Neural progenitor cell (in vitro differentiated cells): ENCODE results near the gene ASTN2.

ENCODE experiments used
- CTCF ChIP-seq: fragments of 200-600 bp; sonication (generic); IDR thresholded peaks from 2 replicates; pipeline ENCODE4 v1.5.1; 2017; ENCODE audit warnings: antibody characterized with exemption, mild to moderate bottlenecking
- EZH2phosphoT487 ChIP-seq: fragments of 200-600 bp; sonication (generic); IDR thresholded peaks from 2 replicates; pipeline ENCODE4 v1.6.1; 2017; ENCODE audit warnings: antibody characterized with exemption

GRCh38 chr9:116378873-116379272, 1036.0 kb downstream of the ASTN2 start:
- TF ChIP-seq CTCF (no peak), EZH2phosphoT487 (no peak)
